ENCODE results near the gene HGD. TPM values are rescaled to one million over a fixed set of nuclear protein-coding genes. Genes with fewer than 3 reads are reported as not detected.

The HGD gene
- total and polyA plus RNA-seq, 2 donors (not counting 3 experiments of a cell fraction or from before 2014, with no cell fraction given): 0.18 to 0.22 TPM

GRCh38 chr3:120599211-120599610 lies 82.8 kb downstream of the HGD start:
- Histone ChIP-seq H2AFZ (ENCODE audit: low read depth, low read length) (no peak overlapping the region), H3K27ac (ENCODE audit: insufficient read depth, low read depth, low read length) (no peak overlapping the region), H3K79me2 (ENCODE audit: control insufficient read depth, insufficient read depth, low read length) (peaks cover 36% of the 10 kb centered on the region), H3K4me2 (ENCODE audit: insufficient read depth, low read length) (no peak overlapping the region), H3K4me3 (replicated peaks in 1 of 3; ENCODE audit: insufficient read depth in 1 of 3, low read depth in 1 of 3, low read length in 3 of 3) (no peak overlapping the region), H3K36me3 (ENCODE audit: control insufficient read depth in 2 of 2, extremely low read depth in 1 of 2, insufficient read depth in 2 of 2, low read length in 2 of 2) (peaks cover 9 to 18% of the 10 kb centered on the region in 2 experiments), H3K27me3 (ENCODE audit: control insufficient read depth in 2 of 2, insufficient read depth in 2 of 2, low read length in 2 of 2) (no peaks in the 10 kb centered on the region), H3K9me1 (replicated peaks; ENCODE audit: control insufficient read depth, extremely low read depth, insufficient read depth, low read length) (no peaks in the 10 kb centered on the region), H3K4me1 (ENCODE audit: control insufficient read depth, extremely low read depth, insufficient read depth, low read length) (peaks cover 6% of the 10 kb centered on the region), H4K20me1 (replicated peaks; ENCODE audit: control insufficient read depth, extremely low read depth, insufficient read depth, low read length) (no peaks in the 10 kb centered on the region), H3K9me3 (replicated peaks; ENCODE audit: control insufficient read depth, insufficient read depth, low read length) (no peaks in the 10 kb centered on the region), H3K9ac (replicated peaks; ENCODE audit: extremely low read depth, insufficient read depth, low read length) (no peak overlapping the region)
- FAIRE-seq (no peak), DNase-seq (ENCODE audit: low read depth, low spot score) (no peak)
- intact Hi-C loops (cut with micrococcal nuclease) (no loop called here), dilution Hi-C loops (cut with MboI; ENCODE audit: extremely low pct_ligation_motif_present, low sequenced_read_pairs) (no loop called here)
- CTCF ChIA-PET: no interaction called here
- no peak for TF ChIP-seq MYC (IDR thresholded peaks at IDR 0.05; ENCODE audit: low read depth, low read length)
- no peak for TF ChIP-seq POLR2AphosphoS5 (IDR thresholded peaks at IDR 0.05; ENCODE audit: insufficient read depth, low read depth, low read length)
- TF ChIP-seq CTCF (IDR thresholded peaks at IDR 0.05; ENCODE audit: extremely low read depth in 1 of 2, insufficient read depth in 1 of 2, low read depth in 1 of 2, low read length in 2 of 2): no peak
- TF ChIP-seq JUN (IDR thresholded peaks at IDR 0.05; ENCODE audit: borderline replicate concordance, insufficient read depth, insufficient read length, low read depth): no peak
- TF ChIP-seq POLR2A (IDR thresholded peaks at IDR 0.05; ENCODE audit: low read depth, low read length): no peak
- no peak for TF ChIP-seq EZH2 (IDR thresholded peaks at IDR 0.05; ENCODE audit: borderline replicate concordance, low read depth, low read length, severe bottlenecking)
- no peak for TF ChIP-seq MAX (IDR thresholded peaks at IDR 0.05; ENCODE audit: insufficient read depth, insufficient read length)
- no peak for TF ChIP-seq GATA2 (IDR thresholded peaks at IDR 0.05; ENCODE audit: insufficient read depth, insufficient read length, low read depth, low read length)
- TF ChIP-seq FOS (IDR thresholded peaks at IDR 0.05; ENCODE audit: borderline replicate concordance, insufficient read depth, low read length): no peak
- POLR2A ChIA-PET: no interaction called here
- no TSS peak for BruUV-seq (replicated peaks)
